ENCODE data around the gene PLXNC1.

Gene PLXNC1

DNA sequence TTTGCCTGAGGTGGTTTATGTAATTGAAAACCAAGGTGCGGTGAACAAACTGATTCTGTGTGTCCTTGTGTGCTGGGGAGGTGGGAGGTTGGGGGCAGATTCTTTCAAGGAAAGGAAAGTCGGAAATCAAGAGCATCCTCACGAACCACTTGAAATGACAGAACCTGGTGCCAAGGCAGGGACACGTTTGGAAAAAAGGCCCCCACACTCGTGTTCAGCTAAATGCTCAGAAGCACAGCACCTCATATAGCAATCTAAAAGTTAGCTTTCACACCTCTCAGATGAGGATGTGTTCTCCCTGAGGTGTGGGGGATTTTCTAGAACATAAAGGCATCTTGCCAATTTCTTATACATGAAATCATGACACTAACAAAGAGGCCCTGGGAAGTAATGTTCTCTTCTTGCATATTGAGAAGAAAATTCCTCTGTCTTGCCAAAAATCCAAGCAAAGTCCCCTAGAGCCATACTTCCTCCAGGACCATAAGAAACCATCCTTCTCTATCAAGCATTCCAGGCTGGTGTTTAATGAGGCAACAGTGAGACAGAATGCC is 119.6 kb downstream of the PLXNC1 start:
- no peaks in the 10 kb centered on the region for H3K27me3 ChIP-seq (replicated peaks)
- TF ChIP-seq, protein P1, sequence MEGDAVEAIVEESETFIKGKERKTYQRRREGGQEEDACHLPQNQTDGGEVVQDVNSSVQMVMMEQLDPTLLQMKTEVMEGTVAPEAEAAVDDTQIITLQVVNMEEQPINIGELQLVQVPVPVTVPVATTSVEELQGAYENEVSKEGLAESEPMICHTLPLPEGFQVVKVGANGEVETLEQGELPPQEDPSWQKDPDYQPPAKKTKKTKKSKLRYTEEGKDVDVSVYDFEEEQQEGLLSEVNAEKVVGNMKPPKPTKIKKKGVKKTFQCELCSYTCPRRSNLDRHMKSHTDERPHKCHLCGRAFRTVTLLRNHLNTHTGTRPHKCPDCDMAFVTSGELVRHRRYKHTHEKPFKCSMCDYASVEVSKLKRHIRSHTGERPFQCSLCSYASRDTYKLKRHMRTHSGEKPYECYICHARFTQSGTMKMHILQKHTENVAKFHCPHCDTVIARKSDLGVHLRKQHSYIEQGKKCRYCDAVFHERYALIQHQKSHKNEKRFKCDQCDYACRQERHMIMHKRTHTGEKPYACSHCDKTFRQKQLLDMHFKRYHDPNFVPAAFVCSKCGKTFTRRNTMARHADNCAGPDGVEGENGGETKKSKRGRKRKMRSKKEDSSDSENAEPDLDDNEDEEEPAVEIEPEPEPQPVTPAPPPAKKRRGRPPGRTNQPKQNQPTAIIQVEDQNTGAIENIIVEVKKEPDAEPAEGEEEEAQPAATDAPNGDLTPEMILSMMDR (IDR thresholded peaks at IDR 0.05; ENCODE audit: low read depth, low read length, missing control alignments), result no peak
- no peak overlapping the region for H3K27ac ChIP-seq
- no peak overlapping the region for H3K4me3 ChIP-seq (ENCODE audit: low read depth, low read length)
- in situ Hi-C loops (cut with HindIII; ENCODE audit: low pct_ligation_motif_present, low sequenced_read_pairs), result no loop called here
- no peaks in the 10 kb centered on the region for H3K36me3 ChIP-seq (replicated peaks)
- no peak for DNase-seq

DNA sequence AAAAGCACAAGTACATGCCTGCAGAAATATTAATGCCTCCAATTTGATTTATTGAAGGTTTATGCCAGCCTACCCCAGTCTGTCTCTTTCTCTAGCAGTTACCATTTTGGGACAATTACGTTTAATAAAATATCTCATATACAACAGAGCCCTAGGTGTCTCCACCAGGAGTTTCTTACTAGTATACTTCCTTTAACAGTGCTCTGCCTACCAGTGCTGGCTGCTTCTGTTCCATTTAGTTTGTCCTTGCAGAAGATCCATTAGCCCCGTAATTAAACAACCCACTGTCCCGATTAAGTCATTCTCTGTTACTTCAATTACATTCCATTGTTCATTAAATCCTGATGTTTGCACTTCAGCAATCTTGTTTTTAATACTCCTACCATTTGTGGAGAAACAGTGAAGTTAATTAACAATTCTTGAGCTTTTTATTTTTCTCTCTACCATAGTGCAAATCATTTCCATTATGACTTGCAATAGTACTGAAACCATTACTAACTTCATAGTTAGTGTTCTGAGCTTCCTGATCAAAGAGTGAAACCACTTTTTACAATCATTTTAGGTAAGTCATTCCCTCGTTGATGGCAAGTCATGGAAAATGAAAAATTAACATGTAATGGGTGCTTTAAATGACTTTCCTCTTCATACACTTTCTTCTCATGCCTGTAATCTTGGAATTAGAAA is 121.1 kb downstream of the PLXNC1 start:
- TF ChIP-seq, protein P1 (IDR thresholded peaks at IDR 0.05; ENCODE audit: low read depth, low read length, missing control alignments), result no peak
- Histone ChIP-seq H3K4me3 (ENCODE audit: low read depth, low read length) (no peak overlapping the region), H3K27me3 (replicated peaks) (no peaks in the 10 kb centered on the region), H3K27ac (no peak overlapping the region), H3K36me3 (replicated peaks) (no peaks in the 10 kb centered on the region)
- in situ Hi-C loops (cut with HindIII; ENCODE audit: low pct_ligation_motif_present, low sequenced_read_pairs), result no loop called here
- no peak for DNase-seq

DNA sequence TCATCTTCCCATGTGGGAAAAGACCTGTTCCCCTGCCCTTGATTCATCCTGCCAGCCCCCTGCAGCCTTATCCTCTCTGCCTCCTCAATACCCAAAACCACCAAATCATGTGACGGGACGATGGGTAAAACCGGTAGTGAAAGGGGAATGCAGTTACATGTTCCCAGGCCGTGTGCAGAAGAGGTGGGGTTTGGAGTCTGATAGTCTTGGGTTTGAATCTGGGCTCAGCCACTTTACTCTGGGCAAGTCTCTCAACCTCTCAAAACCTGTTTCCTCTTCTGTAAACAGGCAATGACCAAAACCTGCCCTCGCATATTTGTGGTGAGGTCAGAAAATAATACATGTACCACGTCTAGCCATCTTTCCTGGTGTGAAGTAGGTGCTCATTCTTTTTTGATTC is 123.0 kb downstream of the PLXNC1 start:
- no peak overlapping the region for H3K27ac ChIP-seq
- no peak overlapping the region for H3K4me3 ChIP-seq (ENCODE audit: low read depth, low read length)
- DNase-seq, result no peak
- H3K27me3 ChIP-seq (replicated peaks), result no peaks in the 10 kb centered on the region
- in situ Hi-C loops (cut with HindIII; ENCODE audit: low pct_ligation_motif_present, low sequenced_read_pairs), result no loop called here
- H3K36me3 ChIP-seq (replicated peaks), result no peaks in the 10 kb centered on the region
- TF ChIP-seq, protein P1 (IDR thresholded peaks at IDR 0.05; ENCODE audit: low read depth, low read length, missing control alignments), result no peak

DNA sequence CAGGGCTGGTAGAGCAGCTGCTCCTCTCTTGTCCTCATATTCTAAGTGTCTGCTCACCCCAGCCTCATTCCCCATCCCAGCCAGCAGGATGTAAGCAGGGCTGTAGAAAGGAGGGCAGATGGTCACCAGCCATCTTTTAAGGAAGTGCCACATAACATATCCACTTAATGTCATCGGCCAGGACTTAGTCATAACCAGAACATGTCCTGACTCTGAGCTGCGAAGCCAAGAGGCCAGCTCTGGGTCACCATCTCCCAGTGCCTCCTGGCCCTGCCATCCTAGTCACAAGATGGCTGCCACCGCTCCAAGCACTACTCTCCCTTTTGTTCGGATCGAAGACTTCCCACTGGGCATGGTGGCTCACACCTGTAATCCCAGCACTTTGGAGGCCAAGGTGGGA is 123.9 kb downstream of the PLXNC1 start:
- H3K36me3 ChIP-seq (replicated peaks), result no peaks in the 10 kb centered on the region
- no peak overlapping the region for H3K4me3 ChIP-seq (ENCODE audit: low read depth, low read length)
- no peaks in the 10 kb centered on the region for H3K27me3 ChIP-seq (replicated peaks)
- no peak overlapping the region for H3K27ac ChIP-seq
- in situ Hi-C loops (cut with HindIII; ENCODE audit: low pct_ligation_motif_present, low sequenced_read_pairs), result no loop called here
- TF ChIP-seq, protein P1 (IDR thresholded peaks at IDR 0.05; ENCODE audit: low read depth, low read length, missing control alignments), result no peak
- DNase-seq, result no peak

DNA sequence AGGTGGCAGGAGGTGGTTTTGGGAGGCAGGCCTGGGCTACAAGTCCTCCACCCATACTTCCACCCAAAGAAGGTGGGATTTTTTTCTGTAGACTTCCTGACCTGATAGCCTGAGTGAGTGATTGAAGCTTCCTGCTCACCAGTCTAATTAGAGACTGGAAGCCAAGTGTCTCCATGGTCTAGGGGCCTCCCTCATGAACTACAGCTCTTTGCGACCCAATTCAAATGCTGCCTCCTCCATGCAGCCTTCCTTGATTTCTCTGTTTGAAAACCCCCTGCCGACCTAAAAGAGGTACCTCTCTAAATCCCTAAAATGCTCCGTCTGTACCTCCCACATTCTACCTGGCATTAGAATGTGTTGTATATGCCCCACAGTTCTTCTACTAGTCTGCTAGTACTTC is 124.9 kb downstream of the PLXNC1 start:
- no peak for DNase-seq
- H3K27ac ChIP-seq, result no peak overlapping the region
- in situ Hi-C loops (cut with HindIII; ENCODE audit: low pct_ligation_motif_present, low sequenced_read_pairs), result no loop called here
- H3K27me3 ChIP-seq (replicated peaks), result no peaks in the 10 kb centered on the region
- H3K4me3 ChIP-seq (ENCODE audit: low read depth, low read length), result no peak overlapping the region
- no peaks in the 10 kb centered on the region for H3K36me3 ChIP-seq (replicated peaks)
- TF ChIP-seq, protein P1 (IDR thresholded peaks at IDR 0.05; ENCODE audit: low read depth, low read length, missing control alignments), result no peak

DNA sequence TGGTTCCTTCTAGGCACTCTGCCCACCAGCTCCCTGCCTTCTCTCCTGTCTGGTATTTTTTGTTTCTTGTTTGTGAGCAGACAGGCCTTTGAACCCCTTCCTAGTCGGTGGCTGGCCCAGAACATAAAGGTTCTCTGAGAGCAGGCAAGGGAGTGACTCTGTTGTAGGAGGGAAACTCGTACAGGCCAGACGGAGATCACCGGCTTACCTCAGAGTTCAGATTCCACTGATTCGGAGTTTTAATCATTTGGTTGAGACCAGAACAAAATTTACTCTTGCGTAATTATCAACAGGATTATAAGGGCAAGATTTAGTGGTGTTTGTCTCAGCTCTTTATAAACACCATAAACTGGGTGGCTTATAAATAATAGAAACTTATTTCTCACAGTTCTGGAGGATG is 128.3 kb downstream of the PLXNC1 start:
- H3K27ac ChIP-seq, result no peak overlapping the region
- H3K36me3 ChIP-seq (replicated peaks), result no peaks in the 10 kb centered on the region
- DNase-seq, result no peak
- TF ChIP-seq, protein P1 (IDR thresholded peaks at IDR 0.05; ENCODE audit: low read depth, low read length, missing control alignments), result no peak
- in situ Hi-C loops (cut with HindIII; ENCODE audit: low pct_ligation_motif_present, low sequenced_read_pairs), result no loop called here
- H3K4me3 ChIP-seq (ENCODE audit: low read depth, low read length), result no peak overlapping the region
- H3K27me3 ChIP-seq (replicated peaks), result no peaks in the 10 kb centered on the region
